Caco-2 (cell line): Measurements from ENCODE around the gene FLT1. TPM values are rescaled to one million over a fixed set of nuclear protein-coding genes. Genes with fewer than 3 reads are reported as not detected.

Source experiments
- BruUV-seq: library from RNA; stranded (reverse); fragments of 400-500 nt; replicated peaks from 2 replicates; lab custom pipeline; 2021; lab: Mats Ljungman, UMichigan
- CTCF ChIA-PET: fragments of 300-600 bp; sonication (Branson Sonifier 250); formaldehyde crosslinking; loops from one replicate; lab custom pipeline; 2022; ENCODE audit warnings: antibody characterized with exemption; lab: Charles Lee
- POLR2A ChIA-PET: fragments of 300-600 bp; sonication (Branson Sonifier 250); formaldehyde crosslinking; loops from one replicate; lab custom pipeline; 2022; ENCODE audit warnings: antibody characterized with exemption; lab: Charles Lee
- DNase-seq, 2 experiments: peaks; one replicate each; pipeline versions ENCODE4 v3.0.0 to v3.0.0-alpha.2; 2020 to 2022
- H3K27me3 ChIP-seq: replicated peaks from 2 replicates; pipeline ENCODE4 v1.6.0; 2011; ENCODE audit warnings: low read length; ENCODE audit not compliant: control insufficient read depth, insufficient read depth
- H3K36me3 ChIP-seq: 2 replicates; pipeline ENCODE4 v1.5.1; 2011; ENCODE audit warnings: low read length; ENCODE audit not compliant: control insufficient read depth, insufficient read depth
- H3K4me1 ChIP-seq: fragments of 250-450 bp; sonication (Bioruptor Pico); 2 replicates; pipeline ENCODE4 v1.5.1; 2020; ENCODE audit warnings: mild to moderate bottlenecking
- H3K4me3 ChIP-seq: 2 replicates; pipeline ENCODE4 v1.5.1; 2011; ENCODE audit warnings: low read depth, mild to moderate bottlenecking, control low read depth, low read length
- H3K9me3 ChIP-seq: fragments of 250-450 bp; sonication (Bioruptor Pico); 2 replicates; pipeline ENCODE4 v1.5.1; 2020; ENCODE audit warnings: mild to moderate bottlenecking, moderate library complexity
- H3K27ac Mint-ChIP-seq: one replicate; pipeline ENCODE4 v1.8.0; 2022; ENCODE audit warnings: mixed read lengths; ENCODE audit not compliant: unreplicated experiment
- H3K27me3 Mint-ChIP-seq: one replicate; pipeline ENCODE4 v1.8.0; 2022; ENCODE audit warnings: mixed read lengths; ENCODE audit not compliant: insufficient read depth, unreplicated experiment
- H3K36me3 Mint-ChIP-seq: one replicate; pipeline ENCODE4 v1.8.0; 2022; ENCODE audit warnings: mild to moderate bottlenecking, mixed read lengths; ENCODE audit not compliant: insufficient read depth, unreplicated experiment
- H3K4me1 Mint-ChIP-seq: one replicate; pipeline ENCODE4 v1.8.0; 2022; ENCODE audit warnings: low read depth, mixed read lengths; ENCODE audit not compliant: unreplicated experiment
- H3K4me3 Mint-ChIP-seq: one replicate; pipeline ENCODE4 v1.8.0; 2022; ENCODE audit warnings: mild to moderate bottlenecking, moderate library complexity, mixed read lengths; ENCODE audit not compliant: unreplicated experiment
- H3K9me3 Mint-ChIP-seq: one replicate; pipeline ENCODE4 v1.8.0; 2022; ENCODE audit warnings: mixed read lengths; ENCODE audit not compliant: unreplicated experiment
- CTCF ChIP-seq, 2 experiments: fragments of 200-600 bp in 1 of 2; IDR thresholded peaks; 1 replicate in 1 of 2; 2 replicates in 1 of 2; pipeline versions ENCODE4 v1.5.1 to v1.8.0; 2011 to 2022; ENCODE audit warnings: antibody characterized with exemption in 1 of 2, control low read depth in 1 of 2, inconsistent platforms in 1 of 2, low read depth in 1 of 2, low read length in 1 of 2, mild to moderate bottlenecking in 1 of 2, moderate library complexity in 1 of 2; ENCODE audit not compliant: insufficient read depth in 1 of 2, severe bottlenecking in 1 of 2, unreplicated experiment in 1 of 2
- intact Hi-C: fragments of 100-400 bp; cut with micrococcal nuclease; formaldehyde crosslinking; loops from one replicate; pipeline ENCODE4 v1.10.0; 2022; ENCODE audit not compliant: unreplicated experiment
- total RNA-seq: library from RNA; stranded (reverse); gene quantifications from 2 replicates; pipeline ENCODE4 v1.2.3, GENCODE V29; 2022

FLT1 gene
- total RNA-seq, 1 experiment from 2014 or later = 0.66 TPM

GRCh38 chr13:28432816-28433560 lies 61.9 kb downstream of the FLT1 start:
- H3K4me3 Mint-ChIP-seq = no peak overlapping the region
- H3K4me1 Mint-ChIP-seq = no peaks in the 10 kb centered on the region
- DNase-seq = no peak
- no peaks in the 10 kb centered on the region for H3K4me1 ChIP-seq
- H3K27ac Mint-ChIP-seq = no peak overlapping the region
- BruUV-seq = no TSS peak
- CTCF ChIA-PET = no interaction called here
- no peaks in the 10 kb centered on the region for H3K9me3 Mint-ChIP-seq
- POLR2A ChIA-PET = no interaction called here
- H3K27me3 Mint-ChIP-seq = no peaks in the 10 kb centered on the region
- H3K27me3 ChIP-seq = no peaks in the 10 kb centered on the region; the same call in 1 of the 2 replicates
- no peaks in the 10 kb centered on the region for H3K36me3 Mint-ChIP-seq
- no peaks in the 10 kb centered on the region for H3K9me3 ChIP-seq
- TF ChIP-seq CTCF (IDR thresholded peaks at IDR 0.05; ENCODE audit: insufficient read depth in 1 of 2, low read depth in 1 of 2, low read length in 1 of 2, severe bottlenecking in 1 of 2, unreplicated experiment in 1 of 2) = no peak
- intact Hi-C loops = no loop called here
- no peaks in the 10 kb centered on the region for H3K36me3 ChIP-seq
- no peak overlapping the region for H3K4me3 ChIP-seq

DNA sequence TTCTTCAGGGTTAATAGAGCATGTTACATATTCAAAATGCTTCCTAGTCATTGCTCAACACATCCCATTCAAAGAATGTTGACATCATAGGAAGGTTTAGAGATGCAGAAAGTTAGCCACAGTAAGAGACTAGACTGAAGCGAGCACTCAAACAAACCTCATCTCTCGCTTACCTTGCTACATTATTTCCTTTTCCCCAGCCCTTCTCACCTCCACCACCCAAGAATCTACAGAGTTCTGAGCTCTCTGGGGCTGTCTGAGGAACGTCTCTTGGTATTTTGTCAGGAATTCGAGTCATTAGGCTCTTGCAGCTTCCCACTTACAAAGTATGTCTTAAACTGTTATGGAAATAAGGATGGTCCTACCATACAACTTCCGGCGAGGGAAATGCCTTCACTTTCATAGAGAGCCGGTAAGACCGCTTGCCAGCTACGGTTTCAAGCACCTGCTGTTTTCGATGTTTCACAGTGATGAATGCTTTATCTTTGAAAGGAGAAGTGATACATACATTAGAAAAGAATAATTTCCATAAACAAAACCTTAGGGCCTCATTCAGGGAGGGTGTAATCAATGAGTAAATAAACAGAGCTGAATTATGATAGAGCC lies 65.1 kb downstream of the FLT1 start:
- H3K4me3 Mint-ChIP-seq = no peak overlapping the region

DNA sequence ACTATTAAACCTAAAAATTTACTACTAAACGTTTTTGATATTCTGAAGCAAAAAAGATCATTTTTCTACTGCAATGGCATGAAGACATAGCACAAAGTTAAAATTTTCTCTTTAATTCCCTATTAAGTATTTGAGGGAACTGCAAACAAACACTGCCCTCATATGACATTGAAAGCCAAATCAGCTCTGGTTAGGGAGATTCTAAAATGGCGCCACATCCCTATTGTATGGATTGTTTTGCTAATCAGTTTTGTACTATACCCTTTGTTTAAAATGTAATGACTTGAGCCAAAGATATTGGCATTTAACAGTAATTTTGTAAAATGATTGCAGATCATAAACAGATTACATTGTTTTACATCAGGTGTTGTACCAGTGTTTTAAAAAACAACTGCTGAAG lies 65.8 kb downstream of the FLT1 start:
- Mint-ChIP-seq H3K27ac (no peak overlapping the region), H3K9me3 (no peaks in the 10 kb centered on the region), H3K4me3 (no peak overlapping the region), H3K4me1 (peaks cover 7% of the 10 kb centered on the region), H3K36me3 (no peaks in the 10 kb centered on the region), H3K27me3 (no peaks in the 10 kb centered on the region)
- H3K9me3 ChIP-seq = no peaks in the 10 kb centered on the region
- POLR2A ChIA-PET = no interaction called here
- BruUV-seq = no TSS peak
- CTCF ChIA-PET = no interaction called here
- intact Hi-C loops = no loop called here
- TF ChIP-seq CTCF (IDR thresholded peaks at IDR 0.05; ENCODE audit: insufficient read depth in 1 of 2, low read depth in 1 of 2, low read length in 1 of 2, severe bottlenecking in 1 of 2, unreplicated experiment in 1 of 2) = no peak
- no peaks in the 10 kb centered on the region for H3K36me3 ChIP-seq
- no peaks in the 10 kb centered on the region for H3K4me1 ChIP-seq
- no peaks in the 10 kb centered on the region; the same call in 1 of the 2 replicates for H3K27me3 ChIP-seq
- no peak overlapping the region for H3K4me3 ChIP-seq
- DNase-seq = no peak

More for the DNA sequence above, 65.1 kb downstream of the FLT1 start:
- Histone ChIP-seq H3K36me3 (no peaks in the 10 kb centered on the region), H3K4me1 (no peaks in the 10 kb centered on the region), H3K4me3 (no peak overlapping the region), H3K27me3 (no peaks in the 10 kb centered on the region; the same call in 1 of the 2 replicates), H3K9me3 (no peaks in the 10 kb centered on the region)
- TF ChIP-seq CTCF (IDR thresholded peaks at IDR 0.05; ENCODE audit: insufficient read depth in 1 of 2, low read depth in 1 of 2, low read length in 1 of 2, severe bottlenecking in 1 of 2, unreplicated experiment in 1 of 2) = no peak
- H3K4me1 Mint-ChIP-seq = peaks cover 7% of the 10 kb centered on the region
- H3K9me3 Mint-ChIP-seq = no peaks in the 10 kb centered on the region
- ChIA-PET CTCF (no interaction called here), POLR2A (no interaction called here)
- no peaks in the 10 kb centered on the region for H3K27me3 Mint-ChIP-seq
- DNase-seq = no peak
- H3K36me3 Mint-ChIP-seq = no peaks in the 10 kb centered on the region
- intact Hi-C loops = no loop called here
- H3K27ac Mint-ChIP-seq = no peak overlapping the region
- no TSS peak for BruUV-seq
